Stimulated activated naive CD8-positive, alpha-beta T cell treated with anti-CD3 and anti-CD28 coated beads, Interleukin-15, Interleukin-2, amounts not matched to agents 100 U/mL and 50 U/mL, for 24 hours (primary cell): ENCODE measurements around the gene ATPAF2.

ENCODE experiments used
- ATAC-seq: fragments of 150-1000 bp; cut with Tn5 transposase; one replicate; pipeline ENCODE4 v1.10.0; 2021
- DNase-seq: peaks from one replicate; pipeline ENCODE4 v3.0.0; 2021

ATPAF2 gene

DNA sequence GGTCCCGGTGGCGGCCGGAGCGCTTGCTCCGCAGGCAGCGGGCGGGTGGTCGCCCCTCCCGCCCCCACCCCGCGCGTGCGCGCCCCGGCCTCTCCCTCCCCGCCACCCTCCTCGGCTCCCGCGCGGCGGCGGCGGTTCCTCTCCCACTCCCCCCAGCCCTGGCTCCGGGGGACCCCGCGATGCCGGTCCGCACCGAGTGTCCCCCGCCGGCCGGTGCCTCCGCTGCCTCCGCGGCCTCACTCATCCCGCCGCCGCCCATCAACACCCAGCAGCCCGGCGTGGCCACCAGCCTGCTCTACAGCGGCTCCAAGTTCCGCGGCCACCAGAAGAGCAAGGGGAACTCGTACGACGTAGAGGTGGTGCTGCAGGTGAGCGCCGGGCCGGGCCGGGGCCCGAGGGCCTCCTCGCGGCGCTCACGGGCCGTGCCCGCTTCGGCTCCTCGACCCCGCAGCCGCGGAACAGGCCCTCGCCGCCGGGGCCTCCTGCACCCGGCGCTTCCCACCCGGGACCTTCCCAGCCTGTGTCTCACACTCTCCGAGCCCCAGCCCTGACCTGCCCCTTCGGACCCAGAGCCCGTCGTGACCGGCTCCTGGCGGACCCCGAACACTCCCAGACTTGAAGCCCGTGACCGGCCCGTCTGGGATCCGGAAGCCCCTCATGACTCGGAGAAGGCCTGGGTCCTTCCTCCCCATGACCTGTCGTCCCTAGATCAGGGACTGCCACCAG, 730 bp upstream of the ATPAF2 start:
- ATAC-seq (peak; percentile 10), DNase-seq (no peak)

DNA sequence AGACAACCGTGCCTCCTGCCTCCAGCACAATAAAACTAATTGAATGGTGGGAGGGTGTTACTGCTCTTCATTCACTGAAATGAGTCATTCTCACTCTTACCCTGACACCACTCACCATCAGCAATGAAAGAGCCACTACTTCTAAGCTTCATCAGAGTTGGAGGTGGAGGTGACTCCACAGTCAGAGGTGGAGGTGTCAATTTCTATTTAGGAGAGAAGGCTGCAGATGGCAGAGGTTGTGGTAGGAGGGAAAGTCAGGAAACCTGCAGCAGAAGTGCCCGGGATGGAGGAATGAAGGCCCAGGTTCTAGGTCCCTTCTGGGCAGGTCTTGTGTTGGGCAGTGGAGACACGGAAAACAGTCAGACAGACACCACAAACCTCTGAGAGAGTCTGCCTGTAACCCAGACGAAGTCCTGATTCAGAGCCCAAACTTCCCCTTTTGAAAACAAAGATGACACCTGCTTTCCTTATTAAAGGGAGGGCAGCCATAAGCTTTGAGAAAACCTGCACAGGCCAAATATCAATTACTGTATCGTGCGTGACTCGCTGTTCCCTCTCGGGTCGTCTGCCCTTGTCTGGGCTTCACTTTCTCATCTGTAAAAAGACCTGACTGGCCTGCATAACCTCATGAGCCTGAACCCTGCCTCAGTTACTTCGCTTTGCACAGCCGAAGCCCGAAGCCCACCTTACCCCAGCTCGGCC, 668 bp downstream of the ATPAF2 start:
- ATAC-seq (peak; percentile 24), DNase-seq (peak; percentile 36)

DNA sequence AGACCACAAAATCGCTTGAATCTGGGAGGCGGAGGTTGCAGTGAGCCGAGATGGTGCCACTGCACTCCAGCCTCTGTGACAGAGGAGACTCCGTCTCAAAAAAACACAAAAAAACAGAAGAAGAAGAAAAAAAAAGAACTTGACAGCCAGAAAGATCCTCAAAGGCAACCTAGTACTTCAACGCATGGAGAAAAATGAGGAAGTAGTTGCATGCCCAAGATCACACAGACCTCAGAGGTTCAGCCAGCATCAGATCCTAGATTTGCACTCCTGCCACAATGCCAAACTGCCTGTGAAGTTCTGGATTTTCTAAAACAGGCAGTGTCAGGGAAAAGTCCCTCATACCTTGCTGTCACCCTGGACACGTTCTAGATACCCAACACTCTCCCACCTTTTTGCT, 1.5 kb downstream of the ATPAF2 start:
- no peak for ATAC-seq
- DNase-seq: no peak

DNA sequence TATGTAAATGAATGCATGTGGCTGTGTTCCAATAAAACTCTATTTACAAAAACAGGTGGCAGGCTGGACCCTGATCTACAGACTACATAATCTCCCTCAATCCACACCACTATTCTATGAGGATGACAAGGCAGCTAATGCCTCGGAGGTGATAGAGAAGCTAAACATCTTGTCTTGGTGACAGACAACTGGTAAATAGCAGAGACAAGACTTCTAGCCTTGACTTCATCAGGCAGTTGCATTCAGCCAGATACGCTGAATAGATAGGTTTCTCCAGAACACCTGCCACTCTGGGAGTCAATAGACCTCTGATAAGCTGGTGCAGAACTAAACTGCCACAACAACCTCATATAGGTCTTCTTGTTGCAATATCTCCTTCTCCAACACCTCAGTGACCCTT, 3.3 kb downstream of the ATPAF2 start:
- ATAC-seq: no peak
- DNase-seq: no peak

DNA sequence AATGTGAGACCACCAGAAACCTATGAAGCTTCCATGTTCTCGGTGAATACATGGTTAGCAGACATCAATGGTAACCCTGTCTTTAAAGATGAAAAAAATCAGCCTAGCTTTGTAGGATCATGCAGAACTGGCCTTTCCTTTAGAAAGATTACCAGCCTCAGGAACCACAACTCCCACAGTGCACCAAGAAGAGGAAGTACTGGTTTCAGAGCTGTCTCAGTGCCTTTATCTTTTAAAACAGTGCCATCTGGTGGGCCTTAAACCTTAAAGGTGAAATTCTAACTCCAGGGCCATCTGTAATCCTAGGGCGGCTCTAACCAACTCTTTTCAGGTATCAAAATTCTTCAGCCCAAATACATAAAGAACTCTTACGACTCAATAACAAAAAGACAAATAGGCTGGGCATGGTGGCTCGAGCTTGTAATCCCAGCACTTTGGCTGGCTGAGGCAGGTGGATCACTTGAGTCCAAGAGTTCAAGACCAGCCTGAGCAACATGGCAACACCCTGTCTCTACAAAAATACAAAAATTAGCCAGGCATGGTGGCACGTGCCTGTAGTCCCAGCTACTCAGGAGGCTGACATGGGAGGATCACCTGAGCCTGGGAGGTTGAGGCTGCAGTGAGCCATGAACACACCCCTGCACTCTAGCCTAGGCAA, 5.4 kb downstream of the ATPAF2 start:
- peak; percentile 42 for DNase-seq

DNA sequence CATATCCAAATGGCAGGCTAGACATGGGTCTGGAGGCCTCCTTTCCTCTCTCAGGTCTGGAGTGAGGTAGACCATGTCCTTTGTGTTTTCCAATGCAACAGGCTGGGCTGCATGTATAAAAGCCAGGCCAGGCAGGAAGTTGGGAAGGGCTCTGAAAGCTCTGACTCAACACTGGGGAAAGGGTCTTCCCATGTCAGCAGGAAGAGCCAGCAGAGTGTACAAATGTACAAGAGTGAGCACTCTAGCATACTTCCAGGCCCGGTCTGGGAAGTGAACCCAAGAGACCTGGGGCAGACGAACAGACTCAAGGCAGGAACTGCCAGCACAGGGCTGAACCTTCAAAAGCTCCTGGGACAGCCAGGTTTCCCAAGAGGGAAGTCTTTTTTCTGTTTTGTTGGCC, 7.0 kb downstream of the ATPAF2 start:
- ATAC-seq: no peak
- DNase-seq: no peak

More for the DNA sequence above, 5.4 kb downstream of the ATPAF2 start:
- peak; percentile 82 for ATAC-seq

DNA sequence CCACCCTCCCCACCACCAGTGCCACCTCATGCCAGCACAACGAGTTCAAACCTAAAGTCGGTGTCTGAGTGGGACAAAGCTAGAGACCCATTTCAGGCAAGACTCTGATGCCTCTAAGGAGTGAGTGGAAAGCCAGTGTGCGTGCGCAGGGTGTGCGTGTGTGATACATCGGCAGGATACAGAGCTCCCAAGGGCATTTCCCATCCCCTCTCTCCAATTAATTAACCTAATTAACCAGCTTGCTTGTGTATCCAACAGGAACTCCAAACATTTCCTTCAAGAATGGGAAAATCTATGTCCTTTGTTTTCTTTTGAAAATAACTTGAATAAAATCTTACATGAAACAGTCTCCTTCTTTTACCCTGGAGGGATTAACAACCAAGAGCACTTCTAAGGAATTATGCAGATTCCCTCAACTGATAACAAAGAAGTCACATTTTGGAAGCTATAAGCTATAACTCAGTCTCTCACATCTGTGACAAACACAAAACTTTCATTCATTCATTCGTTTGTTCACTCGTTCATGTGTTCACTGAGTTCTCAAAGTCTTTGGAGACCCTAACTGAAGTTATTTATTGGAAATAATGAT, 9.9 kb downstream of the ATPAF2 start:
- ATAC-seq (no peak), DNase-seq (no peak)

DNA sequence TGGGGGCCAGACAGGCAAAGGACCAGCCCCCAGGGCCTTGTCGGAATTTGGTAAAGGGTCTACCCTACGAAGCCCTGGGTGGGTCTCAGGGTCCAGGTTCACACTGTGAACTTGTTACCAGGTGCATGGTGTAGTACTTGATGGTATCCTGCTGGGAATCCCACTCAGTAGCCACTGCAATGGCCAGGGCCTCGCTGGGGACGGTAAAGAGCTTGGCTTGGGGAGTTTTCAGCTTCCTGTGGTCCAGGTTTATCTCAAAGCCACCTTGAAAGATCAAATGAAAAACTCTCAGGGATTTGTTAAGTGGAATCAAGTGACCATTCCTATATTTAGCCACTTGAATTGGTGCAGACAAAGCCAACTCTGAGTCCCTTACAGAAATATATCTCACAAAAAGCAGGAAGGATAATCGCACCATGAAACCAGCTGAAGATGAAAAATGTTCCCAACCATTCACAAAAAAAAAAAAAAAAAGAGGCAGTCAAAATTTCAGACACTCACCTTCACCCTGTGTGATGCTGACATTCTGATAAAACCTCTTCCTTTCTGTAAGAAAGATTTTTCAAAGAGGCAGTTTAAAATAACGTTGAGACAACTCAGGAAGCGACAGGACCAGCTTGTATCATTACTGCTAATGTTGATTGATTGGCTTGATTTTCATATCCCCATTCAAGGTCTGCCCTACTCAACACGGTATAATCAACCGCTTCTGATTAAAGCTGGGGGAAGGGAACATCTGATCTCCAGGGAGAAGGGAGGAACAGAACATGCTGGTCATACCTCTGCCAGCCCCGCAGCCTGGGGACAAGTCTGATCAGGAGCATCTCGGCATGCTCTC, 10.6 kb downstream of the ATPAF2 start:
- ATAC-seq (no peak), DNase-seq (no peak)

DNA sequence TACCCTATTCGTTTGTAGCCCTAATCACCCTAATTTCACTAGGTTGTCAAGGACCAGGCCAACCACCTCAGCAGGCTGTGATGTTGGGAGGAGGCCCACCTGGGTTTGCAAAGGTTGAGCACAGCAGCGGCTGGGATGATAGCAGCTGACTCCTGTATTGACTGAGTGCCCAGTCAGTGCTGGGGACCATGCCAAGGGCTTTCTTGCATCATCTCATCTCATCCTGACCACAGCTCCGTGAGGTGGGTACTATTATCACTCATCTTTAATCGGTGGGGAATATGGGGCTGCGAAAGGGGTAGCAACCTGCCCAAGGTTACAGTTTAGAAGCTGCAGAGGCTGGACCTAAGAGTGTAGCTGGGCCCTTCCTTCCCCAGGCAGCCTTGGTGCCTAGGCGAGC, 11.7 kb downstream of the ATPAF2 start:
- ATAC-seq (no peak), DNase-seq (no peak)

DNA sequence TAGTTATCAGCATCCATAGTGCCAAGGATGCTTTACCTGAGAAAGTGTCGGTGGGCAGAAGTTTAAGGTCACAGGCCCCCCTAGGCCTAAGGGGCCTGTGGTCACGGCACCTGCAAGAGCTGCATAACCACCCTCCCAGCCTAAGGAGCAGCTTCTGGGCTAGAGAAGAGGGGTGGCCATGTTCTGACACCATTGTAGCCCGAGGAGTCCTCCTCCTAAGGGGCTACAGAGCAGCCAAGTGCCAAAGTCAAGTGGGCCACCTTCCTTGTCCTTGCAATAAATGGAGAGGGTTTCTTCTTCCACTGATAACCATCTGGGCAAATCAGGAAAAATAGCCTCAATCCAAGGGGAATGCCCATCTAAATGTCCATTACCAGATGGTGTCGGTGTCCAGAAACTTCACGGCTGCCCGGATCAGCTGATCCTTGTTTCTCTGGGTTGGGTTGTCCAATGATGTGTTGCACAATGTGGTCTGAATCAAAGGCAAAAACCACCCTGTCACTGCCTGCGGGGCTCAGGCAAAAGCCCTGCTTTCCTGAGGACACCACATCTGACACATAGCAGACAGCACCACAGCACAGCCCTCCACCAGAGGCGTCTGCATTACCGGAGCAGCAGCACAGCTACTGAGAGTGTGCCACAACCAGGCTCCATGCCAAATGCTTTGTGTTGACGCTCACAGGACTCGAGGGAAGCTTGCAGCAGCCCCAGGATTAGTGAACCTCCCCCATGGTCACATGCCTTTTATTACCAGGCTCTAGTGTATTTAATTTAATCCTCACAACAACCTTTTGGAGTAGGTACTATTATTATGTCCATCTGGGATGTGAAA, 12.8 kb downstream of the ATPAF2 start:
- ATAC-seq: peak; percentile 69
- peak; percentile 22 for DNase-seq

DNA sequence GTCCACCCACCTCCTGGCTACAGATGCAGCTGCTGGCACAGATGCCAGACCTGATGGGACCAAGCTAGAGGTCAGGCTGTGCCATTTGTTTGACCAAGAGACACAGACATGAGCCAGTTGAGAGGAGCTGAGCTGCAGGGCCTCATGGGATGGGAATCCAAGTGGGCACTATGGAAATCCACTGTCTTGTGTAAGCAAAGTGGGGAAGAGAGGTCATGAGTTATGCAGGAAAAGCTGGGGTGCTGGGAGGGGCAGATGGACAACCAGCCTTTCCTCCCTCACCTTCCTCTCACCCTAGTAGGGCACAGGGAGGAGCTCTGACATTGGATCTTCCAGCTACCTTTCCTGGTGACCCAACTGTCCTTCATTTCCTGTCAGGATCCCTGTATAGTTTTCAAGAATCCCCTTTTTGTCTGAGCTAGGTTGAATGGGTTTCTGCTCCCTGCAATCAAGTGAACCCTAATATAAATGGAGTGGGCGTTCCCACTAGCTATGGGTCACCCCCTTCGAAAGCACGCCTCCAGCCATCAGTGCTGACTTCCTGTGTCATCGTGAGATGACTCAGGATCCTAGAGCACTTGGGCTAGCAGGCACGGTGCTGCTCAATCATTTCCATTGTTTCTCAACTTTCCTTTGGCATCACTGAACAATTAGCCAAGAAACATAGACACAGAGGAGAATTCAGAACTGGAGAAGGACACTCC, 13.6 kb downstream of the ATPAF2 start:
- peak; percentile 30 for DNase-seq
- ATAC-seq: peak; percentile 82

DNA sequence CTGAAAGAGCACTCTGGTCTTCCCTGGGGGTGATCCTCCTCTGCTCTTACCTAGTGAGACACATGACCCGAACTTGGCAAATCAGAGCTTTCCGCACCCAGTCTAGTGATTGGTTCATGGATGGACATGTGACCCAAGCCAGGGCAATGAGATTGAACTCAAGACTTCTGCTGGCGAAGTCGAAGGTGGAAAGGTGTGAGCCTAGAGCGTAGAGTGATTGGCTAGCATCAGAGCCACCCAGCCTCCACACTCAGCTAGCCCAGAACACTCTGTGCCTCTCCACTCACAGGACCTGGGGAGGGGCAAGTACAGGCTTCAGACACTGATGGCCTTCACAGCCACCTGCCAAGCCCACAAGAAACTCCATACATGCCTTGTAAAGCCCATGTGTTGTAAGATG, 17.6 kb downstream of the ATPAF2 start:
- no peak for ATAC-seq
- DNase-seq: no peak

DNA sequence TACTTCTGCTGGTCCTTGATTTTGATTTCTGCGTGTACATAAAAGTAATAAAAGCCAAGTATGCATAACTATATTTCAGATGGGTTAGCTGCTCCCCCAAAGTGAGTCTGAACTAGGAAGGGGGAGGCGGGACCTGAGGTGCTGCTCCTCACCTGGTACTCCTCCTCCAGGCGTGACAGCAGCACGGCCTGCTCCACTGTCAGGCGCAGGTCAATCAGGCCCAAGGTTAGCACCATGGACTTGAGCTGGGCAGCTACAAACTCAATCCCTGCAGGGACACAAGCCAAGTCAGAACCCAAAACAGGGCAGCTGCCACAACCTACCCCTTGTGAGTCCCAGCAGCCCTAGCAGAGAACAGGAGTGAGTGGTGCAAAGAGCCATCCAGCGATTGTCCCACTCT, 18.0 kb downstream of the ATPAF2 start:
- ATAC-seq: no peak
- DNase-seq: no peak

DNA sequence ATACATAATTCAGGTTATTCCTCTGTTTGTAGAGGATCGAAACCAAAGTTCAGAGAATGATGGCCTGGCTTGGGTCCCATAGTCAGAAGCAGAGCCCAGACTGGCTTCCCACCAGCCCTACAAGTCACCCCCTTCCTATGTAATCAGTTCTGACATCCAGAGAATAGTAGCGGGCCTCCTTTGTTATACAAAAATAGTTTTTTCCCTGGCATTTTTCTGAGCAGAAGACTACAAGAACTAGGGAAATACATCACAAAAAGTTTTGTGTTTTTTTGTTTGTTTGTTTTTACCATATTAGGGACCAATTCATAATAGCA, 19.2 kb downstream of the ATPAF2 start:
- no peak for ATAC-seq
- no peak for DNase-seq

DNA sequence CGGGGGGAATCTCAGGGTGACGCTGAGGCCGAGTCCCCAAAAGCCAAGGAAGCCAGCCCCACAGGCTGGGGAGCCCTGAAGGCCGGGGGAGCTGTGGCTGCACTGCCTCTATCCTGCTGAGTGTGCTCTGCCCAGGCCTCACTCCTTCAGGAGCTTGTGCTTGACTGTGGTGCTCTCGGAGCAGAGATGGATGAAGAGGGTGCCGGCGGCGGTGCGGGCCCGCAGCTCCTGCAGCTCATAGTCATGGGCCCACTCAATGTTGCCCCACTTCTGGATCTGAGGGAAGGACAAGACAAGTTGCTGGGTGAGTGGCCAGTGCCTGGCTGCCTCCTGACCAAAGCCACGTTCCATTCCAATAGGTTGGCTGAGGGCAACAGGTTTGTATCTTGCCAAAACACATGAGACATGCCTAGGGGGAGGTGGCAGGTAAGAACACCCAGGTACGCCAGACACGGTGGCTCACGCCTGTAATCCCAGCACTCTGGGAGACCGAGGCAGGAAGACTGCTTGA, 20.5 kb downstream of the ATPAF2 start:
- DNase-seq (no peak), ATAC-seq (no peak)

DNA sequence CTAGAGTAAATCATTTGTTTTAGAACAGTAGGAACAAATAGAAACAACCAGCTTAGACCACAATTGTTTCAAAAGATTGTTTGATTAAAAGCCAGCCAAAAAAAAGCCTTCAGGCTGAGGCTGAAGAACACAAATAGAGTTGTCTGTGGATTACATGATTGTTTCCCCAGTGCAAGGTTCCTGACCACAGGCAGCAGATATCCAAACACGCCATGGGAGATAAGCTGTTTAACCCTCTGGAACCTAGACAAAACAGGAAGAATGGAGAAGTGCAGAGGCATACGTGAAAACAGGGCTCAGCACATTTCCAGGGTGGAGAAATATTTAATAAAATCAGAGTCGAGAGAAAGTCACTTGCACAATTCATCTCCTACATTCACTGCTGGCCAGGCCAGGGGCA, 21.0 kb downstream of the ATPAF2 start:
- ATAC-seq (no peak), DNase-seq (no peak)

DNA sequence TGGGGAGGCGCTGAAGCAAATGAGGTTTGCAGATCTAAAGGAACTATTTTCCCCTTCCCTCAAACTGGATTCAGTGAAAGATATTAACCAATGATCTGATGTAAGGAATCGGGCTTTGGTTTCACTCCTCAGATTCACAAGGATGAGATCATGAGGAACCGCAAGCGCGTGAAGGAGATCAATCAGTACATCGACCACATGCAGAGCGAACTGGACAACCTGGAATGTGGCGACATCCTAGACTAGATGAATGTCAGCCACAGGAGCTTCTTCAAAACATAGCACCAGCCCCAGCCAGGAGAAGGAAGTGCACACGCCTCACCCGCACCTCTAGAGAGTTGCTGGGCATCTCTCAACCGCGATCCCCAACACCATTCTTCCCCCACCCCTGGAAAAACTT, 22.5 kb downstream of the ATPAF2 start:
- no peak for ATAC-seq
- DNase-seq: no peak

DNA sequence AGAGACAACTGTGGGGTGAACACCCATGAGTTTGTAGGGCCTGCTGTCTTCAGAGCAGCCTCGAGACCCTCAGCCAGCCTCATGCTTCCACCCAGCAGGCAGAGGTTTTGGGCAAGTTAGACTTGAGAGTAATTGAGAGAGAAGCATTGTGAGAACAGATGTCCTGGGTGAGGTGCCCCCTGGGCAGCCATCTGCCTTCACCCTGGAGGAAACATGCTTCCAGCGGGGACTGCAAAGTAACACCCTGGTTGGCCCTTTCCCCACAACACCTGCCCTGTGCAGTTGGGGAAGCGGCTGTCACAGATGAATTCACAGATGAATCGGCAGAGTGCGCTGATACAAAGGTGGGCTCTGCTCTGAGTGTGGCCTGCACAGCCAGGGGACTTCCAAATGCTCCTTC, 23.4 kb downstream of the ATPAF2 start:
- no peak for DNase-seq
- no peak for ATAC-seq

DNA sequence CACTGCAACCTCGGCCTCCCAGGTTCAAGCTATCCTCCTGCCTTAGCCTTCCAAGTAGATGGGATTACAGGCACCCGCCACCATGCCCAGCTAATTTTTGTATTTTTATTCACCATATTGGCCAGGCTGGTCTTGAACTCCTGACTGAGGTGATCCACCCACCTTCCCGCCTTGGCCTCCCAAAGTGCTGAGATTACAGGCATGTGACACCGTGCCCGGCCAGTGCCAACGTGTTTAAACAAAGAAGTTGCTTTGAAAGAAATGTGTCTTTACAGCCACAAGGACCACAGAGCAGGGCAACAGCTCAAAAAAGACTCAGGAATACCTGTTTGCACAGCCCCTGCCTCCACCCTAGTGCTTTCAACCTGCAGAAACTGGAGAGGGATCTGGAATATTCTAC, 25.0 kb downstream of the ATPAF2 start:
- ATAC-seq (no peak), DNase-seq (no peak)

DNA sequence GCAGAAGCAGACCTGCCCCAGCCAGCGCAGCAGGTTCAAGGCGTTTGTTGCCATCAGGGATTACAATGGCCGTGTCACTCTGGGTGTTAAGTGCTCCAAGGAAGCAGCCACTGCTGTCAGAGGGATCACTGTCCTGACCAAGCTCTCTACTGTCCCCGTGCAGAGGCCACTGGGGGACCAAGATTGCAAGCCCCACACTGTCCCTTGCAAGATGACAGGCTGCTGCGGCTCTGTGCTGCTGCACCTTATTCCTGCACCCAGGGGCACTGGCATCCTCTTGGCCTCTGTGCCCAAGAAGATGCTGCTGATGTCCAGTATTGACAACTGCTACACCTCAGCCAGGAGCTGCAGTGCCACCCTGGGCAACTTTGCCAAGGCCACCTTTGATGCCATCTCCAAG, 27.7 kb downstream of the ATPAF2 start:
- DNase-seq: no peak
- no peak for ATAC-seq
